ENCODE measurements around the gene ITGA5.

- no peak for TF ChIP-seq ZNF264 (CRISPR knock-in tag; IDR thresholded peaks at IDR 0.05)
- no peak for TF ChIP-seq POLR2A (IDR thresholded peaks at IDR 0.05; ENCODE audit: insufficient read depth in 1 of 2, low read depth in 2 of 2, low read length in 2 of 2)
- no peak for TF ChIP-seq KLF12 (CRISPR knock-in tag; IDR thresholded peaks at IDR 0.05; ENCODE audit: borderline replicate concordance)
- TF ChIP-seq NFATC3 (CRISPR knock-in tag; IDR thresholded peaks at IDR 0.05): no peak
- TF ChIP-seq ARHGAP35 (CRISPR knock-in tag; IDR thresholded peaks at IDR 0.05; ENCODE audit: borderline replicate concordance): no peak
Observed at GRCh38 chr12:54407183-54407905, 11.7 kb downstream of the ITGA5 start.
